H1 (cell line): ENCODE data around the gene TANC1. TPM values are rescaled to one million over a fixed set of nuclear protein-coding genes. Genes with fewer than 3 reads are reported as not detected.

Experiments used
- CTCF ChIA-PET: fragments of 300-600 bp; sonication (Branson Sonifier 250); formaldehyde crosslinking; loops from one replicate; lab custom pipeline; 2021; ENCODE audit not compliant: partially characterized antibody; lab: Charles Lee
- POLR2A ChIA-PET: fragments of 300-600 bp; sonication (Branson Sonifier 250); formaldehyde crosslinking; loops from one replicate; lab custom pipeline; 2021; ENCODE audit warnings: inconsistent platforms; ENCODE audit not compliant: partially characterized antibody; lab: Charles Lee
- DNase-seq, 2 experiments: peaks; one replicate each; pipeline versions ENCODE4 v3.0.0 to v3.0.0-alpha.2; 2010 to 2022; ENCODE audit warnings: low spot score in 2 of 2, low read depth in 1 of 2, mixed read lengths in 1 of 2
- FAIRE-seq: peaks from 2 replicates; lab custom pipeline; 2011; peaks lifted over from hg19 to GRCh38; lab: Jason Lieb, UNC
- H2AFZ ChIP-seq: 2 replicates; pipeline ENCODE4 v1.8.1; 2012; ENCODE audit warnings: low read length, inconsistent platforms
- H2AK5ac ChIP-seq: 2 replicates; pipeline ENCODE4 v1.6.1; 2013; ENCODE audit warnings: low read depth, low read length
- H2BK120ac ChIP-seq: replicated peaks from 2 replicates; pipeline ENCODE3; 2013; ENCODE audit warnings: low read depth, low read length, inconsistent platforms
- H2BK12ac ChIP-seq: 2 replicates; pipeline ENCODE4 v1.6.1; 2013; ENCODE audit warnings: low read depth, low read length
- H2BK15ac ChIP-seq: 2 replicates; pipeline ENCODE4 v1.6.1; 2013; ENCODE audit warnings: low read length
- H2BK20ac ChIP-seq: 2 replicates; pipeline ENCODE4 v1.6.1; 2013; ENCODE audit warnings: low read length
- H2BK5ac ChIP-seq: 2 replicates; pipeline ENCODE4 v1.6.1; 2013; ENCODE audit warnings: low read depth, low read length
- H3K14ac ChIP-seq: 2 replicates; pipeline ENCODE4 v1.6.1; 2013; ENCODE audit warnings: inconsistent platforms; ENCODE audit not compliant: insufficient read length
- H3K18ac ChIP-seq: 2 replicates; pipeline ENCODE4 v1.6.1; 2013; ENCODE audit warnings: low read length; ENCODE audit errors: extremely low read depth
- H3K23ac ChIP-seq: 2 replicates; pipeline ENCODE4 v1.6.1; 2013; ENCODE audit warnings: inconsistent platforms; ENCODE audit not compliant: insufficient read length
- H3K23me2 ChIP-seq: 2 replicates; pipeline ENCODE4 v1.6.1; 2013; ENCODE audit warnings: low read depth, low read length
- H3K27ac ChIP-seq: 2 replicates; pipeline ENCODE4 v1.6.1; 2011; ENCODE audit warnings: low read depth, low read length, inconsistent platforms
- H3K27me3 ChIP-seq, 4 experiments: replicated peaks in 1 of 4; 1 replicate in 1 of 4; 2 replicates in 3 of 4; pipeline versions ENCODE4 v1.6.1 to v1.8.1; 2011 to 2013; ENCODE audit warnings: low read length in 3 of 4, mild to moderate bottlenecking in 3 of 4, inconsistent platforms in 2 of 4, mixed read lengths in 2 of 4, moderate library complexity in 1 of 4; ENCODE audit not compliant: control insufficient read depth in 3 of 4, insufficient read depth in 3 of 4; ENCODE audit errors: extremely low read depth in 1 of 4
- H3K36me3 ChIP-seq, 4 experiments: 2 replicates each; pipeline versions ENCODE4 v1.6.1 to v1.8.1; 2011 to 2013; ENCODE audit warnings: mild to moderate bottlenecking in 4 of 4, low read length in 3 of 4, moderate library complexity in 2 of 4, control low read depth in 1 of 4, inconsistent platforms in 1 of 4; ENCODE audit not compliant: insufficient read depth in 4 of 4, control insufficient read depth in 2 of 4
- H3K4ac ChIP-seq: replicated peaks from 2 replicates; pipeline ENCODE3; 2013; ENCODE audit warnings: low read length, low read depth, mixed read lengths, inconsistent platforms; ENCODE audit not compliant: insufficient read length
- H3K4me1 ChIP-seq, 4 experiments: replicated peaks in 1 of 4; 1 replicate in 1 of 4; 2 replicates in 3 of 4; pipeline versions ENCODE4 v1.6.1 to v1.8.1; 2011 to 2013; ENCODE audit warnings: low read length in 3 of 4, inconsistent platforms in 2 of 4, mixed read lengths in 1 of 4; ENCODE audit not compliant: insufficient read depth in 4 of 4, control insufficient read depth in 3 of 4
- H3K4me2 ChIP-seq, 2 experiments: 2 replicates each; pipeline versions ENCODE4 v1.6.1 to v1.8.1; 2011 to 2013; ENCODE audit warnings: low read depth in 2 of 2, low read length in 2 of 2, control low read depth in 1 of 2, inconsistent platforms in 1 of 2, mild to moderate bottlenecking in 1 of 2; ENCODE audit not compliant: insufficient read depth in 1 of 2
- H3K4me3 ChIP-seq, 4 experiments: fragments of 200-600, 300-600 bp in 1 of 4; sonication (generic), shearing (Covaris generic), sonication (Bioruptor Twin) in 1 of 4; 2 replicates each; pipeline versions ENCODE4 v1.5.1 to v1.8.1; 2011 to 2016; ENCODE audit warnings: low read length in 4 of 4, low read depth in 3 of 4, control low read depth in 2 of 4, inconsistent platforms in 2 of 4, mild to moderate bottlenecking in 2 of 4, mixed read lengths in 1 of 4, moderate library complexity in 1 of 4; ENCODE audit not compliant: insufficient read depth in 2 of 4; ENCODE audit errors: extremely low read depth in 1 of 4
- H3K56ac ChIP-seq: replicated peaks from 2 replicates; pipeline ENCODE3; 2013; ENCODE audit warnings: low read depth, mild to moderate bottlenecking, mixed read lengths, low read length, inconsistent platforms; ENCODE audit not compliant: insufficient read length
- H3K79me1 ChIP-seq: 2 replicates; pipeline ENCODE4 v1.6.1; 2013; ENCODE audit warnings: low read depth, low read length, control low read depth
- H3K79me2 ChIP-seq, 2 experiments: 2 replicates each; pipeline versions ENCODE4 v1.6.1 to v1.8.1; 2012 to 2013; ENCODE audit warnings: low read length in 2 of 2, mild to moderate bottlenecking in 2 of 2, inconsistent platforms in 1 of 2; ENCODE audit not compliant: insufficient read depth in 2 of 2, control insufficient read depth in 1 of 2
- H3K9ac ChIP-seq, 4 experiments: replicated peaks in 1 of 4; 1 replicate in 1 of 4; 2 replicates in 3 of 4; pipeline versions ENCODE4 v1.6.1 to v1.8.1; 2011 to 2013; ENCODE audit warnings: low read depth in 3 of 4, low read length in 3 of 4, control low read depth in 2 of 4, mild to moderate bottlenecking in 2 of 4, moderate library complexity in 2 of 4, inconsistent platforms in 1 of 4; ENCODE audit errors: extremely low read depth in 1 of 4
- H3K9me3 ChIP-seq, 2 experiments: 2 replicates each; pipeline versions ENCODE4 v1.6.1 to v1.8.1; 2012 to 2013; ENCODE audit warnings: mild to moderate bottlenecking in 2 of 2, moderate library complexity in 2 of 2, control low read depth in 1 of 2, inconsistent platforms in 1 of 2, low read depth in 1 of 2, low read length in 1 of 2, mixed read lengths in 1 of 2; ENCODE audit not compliant: insufficient read depth in 2 of 2
- H4K20me1 ChIP-seq, 2 experiments: replicated peaks in 1 of 2; 2 replicates each; pipeline versions ENCODE3 to v1.8.1; 2011 to 2013; ENCODE audit warnings: inconsistent platforms in 2 of 2, low read length in 2 of 2, mild to moderate bottlenecking in 1 of 2; ENCODE audit not compliant: insufficient read depth in 2 of 2, control insufficient read depth in 1 of 2
- H4K5ac ChIP-seq: 2 replicates; pipeline ENCODE4 v1.6.1; 2013; ENCODE audit warnings: low read length, low read depth, mixed read lengths, inconsistent platforms; ENCODE audit not compliant: insufficient read length
- H4K8ac ChIP-seq: 2 replicates; pipeline ENCODE4 v1.8.0; 2013; ENCODE audit warnings: mild to moderate bottlenecking, moderate library complexity, low read length, inconsistent platforms; ENCODE audit not compliant: insufficient read depth; ENCODE audit errors: extremely low read depth
- H4K91ac ChIP-seq: replicated peaks from 2 replicates; pipeline ENCODE3; 2013; ENCODE audit warnings: low read length, mixed read lengths, inconsistent platforms; ENCODE audit not compliant: insufficient read length
- BCL11A ChIP-seq, 2 experiments: IDR thresholded peaks; one replicate each; pipeline ENCODE4 v1.6.1; 2011; ENCODE audit warnings: low read depth in 2 of 2, low read length in 2 of 2, mild to moderate bottlenecking in 2 of 2
- BRCA1 ChIP-seq: IDR thresholded peaks from 2 replicates; pipeline ENCODE4 v1.6.1; 2012; ENCODE audit warnings: low read depth, low read length, improper control_type of control experiment
- CBX8 ChIP-seq: fragments of 300-800, 300-1000 bp; sonication (generic); IDR thresholded peaks from 2 replicates; pipeline ENCODE4 v1.7.1; 2016; ENCODE audit warnings: low read depth, low read length, borderline replicate concordance
- CHD2 ChIP-seq: IDR thresholded peaks from 2 replicates; pipeline ENCODE4 v1.6.1; 2012; ENCODE audit warnings: low read length, improper control_type of control experiment
- E2F6 ChIP-seq: IDR thresholded peaks from 2 replicates; pipeline ENCODE4 v1.6.1; 2012; ENCODE audit warnings: inconsistent platforms
- MAX ChIP-seq: IDR thresholded peaks from 2 replicates; pipeline ENCODE4 v1.6.1; 2012; ENCODE audit warnings: inconsistent platforms
- RNF2 ChIP-seq: fragments of 200-900, 300-1000 bp; sonication (generic); IDR thresholded peaks from 2 replicates; pipeline ENCODE4 v1.7.1; 2016; ENCODE audit warnings: borderline replicate concordance, low read depth, mild to moderate bottlenecking, antibody characterized with exemption, low read length; ENCODE audit not compliant: poor library complexity, severe bottlenecking; ENCODE audit errors: missing control alignments
- RXRA ChIP-seq: IDR thresholded peaks from 2 replicates; pipeline ENCODE4 v1.6.1; 2011; ENCODE audit warnings: low read depth, mild to moderate bottlenecking, low read length, moderate library complexity; ENCODE audit not compliant: insufficient read depth
- SAP30 ChIP-seq: fragments of 300-600 bp; sonication (generic); IDR thresholded peaks from 2 replicates; pipeline ENCODE4 v1.7.1; 2012; ENCODE audit warnings: low read length, moderate library complexity, mild to moderate bottlenecking, inconsistent platforms; ENCODE audit not compliant: insufficient read depth, insufficient replicate concordance
- TAF7 ChIP-seq: optimal IDR thresholded peaks from 2 replicates; pipeline ENCODE3; 2011; ENCODE audit warnings: low read depth, mild to moderate bottlenecking, inconsistent platforms, low read length, moderate library complexity, borderline replicate concordance
- YY1 ChIP-seq: IDR thresholded peaks from 2 replicates; pipeline ENCODE4 v1.6.1; 2011; ENCODE audit warnings: low read depth, mild to moderate bottlenecking, low read length
- WGBS, 2 experiments: shearing (Covaris generic) in 1 of 2; methylation state at CpG; one replicate each; pipeline versions ENCODE4 v1.1.6 to v1.1.7; 2013 to 2015; ENCODE audit warnings: low lambda C conversion rate in 2 of 2, mixed read lengths in 2 of 2, inconsistent platforms in 1 of 2, low coverage in 1 of 2, missing lambda C conversion rate in 1 of 2; ENCODE audit not compliant: insufficient replicate concordance in 2 of 2, insufficient coverage in 1 of 2, insufficient read length in 1 of 2; ENCODE audit errors: extremely low coverage in 1 of 2, missing lambda C conversion rate in 1 of 2; 5-methylcytosine and 5-hydroxymethylcytosine counted together
- polyA plus RNA-seq, 7 experiments: library from polyadenylated mRNA; depleted of rRNA in 3 of 7; stranded (reverse) in 5 of 7; unstranded in 2 of 7; fragments of >200 nt in 5 of 7; fragments of 200-250 nt in 2 of 7; gene quantifications; 1 replicate in 5 of 7; 2 replicates in 1 of 7; 4 replicates in 1 of 7; pipeline versions ENCODE4 v1.2.1 to v1.2.3, GENCODE V29; 2011 to 2013; ENCODE audit warnings: missing spikeins in 2 of 7, mixed read lengths in 2 of 7
- total RNA-seq: library from RNA; stranded (reverse); fragmentation: NEBNext Ultra II Directional; extraction: Animal tissue kit (Norgen Biotek cat#: 25700); gene quantifications from 2 replicates; pipeline ENCODE4 v1.2.1, GENCODE V29; 2021

Gene TANC1
- total and polyA plus RNA-seq, 2 of the 8 experiments (the other 6 are each of a cell fraction or from before 2014, with no cell fraction given), result 4.1 to 7.6 TPM

- FAIRE-seq (no peak), DNase-seq (no peak)
- no peak overlapping the region for H4K5ac ChIP-seq
- H3K79me2 ChIP-seq, result no peaks in the 10 kb centered on the region
- H3K56ac ChIP-seq, result no peak overlapping the region
- POLR2A ChIA-PET, result no interaction called here
- no peak overlapping the region for H2BK12ac ChIP-seq
- H3K4me3 ChIP-seq, result no peak overlapping the region
- no peaks in the 10 kb centered on the region for H3K23me2 ChIP-seq
- no peak overlapping the region for H2BK5ac ChIP-seq
- H4K8ac ChIP-seq, result no peak overlapping the region
- no peaks in the 10 kb centered on the region; a peak in 2 of 7 replicates for H3K4me1 ChIP-seq
- H3K79me1 ChIP-seq, result no peaks in the 10 kb centered on the region
- no peak overlapping the region for H4K91ac ChIP-seq
- H3K4ac ChIP-seq, result no peak overlapping the region
- H3K27ac ChIP-seq, result no peak overlapping the region
- H2AK5ac ChIP-seq, result no peak overlapping the region
- H2BK20ac ChIP-seq, result no peak overlapping the region
- H3K23ac ChIP-seq, result no peak overlapping the region
- H3K4me2 ChIP-seq, result no peak overlapping the region
- H3K14ac ChIP-seq, result no peak overlapping the region
- no peak overlapping the region for H2BK120ac ChIP-seq
- no peak overlapping the region for H3K18ac ChIP-seq
- H3K36me3 ChIP-seq, result no peaks in the 10 kb centered on the region
- H2AFZ ChIP-seq, result no peak overlapping the region
- no peaks in the 10 kb centered on the region for H3K9me3 ChIP-seq
- CTCF ChIA-PET, result interaction anchor here (1.0 kb wide), 1 partner anchor 22 kb away, joined by 3 read pairs; no protein-coding TSS in a partner anchor
- H4K20me1 ChIP-seq, result peaks cover 1 to 7% of the 10 kb centered on the region in 2 experiments
- 92% methylated on average over 15 of the region's 15 CpGs; no CpG with 5 or more reads in 1 of the 2 experiments for WGBS, 2 experiments
- peaks cover 8 to 12% (median 10%) of the 10 kb centered on the region in 4 experiments for H3K27me3 ChIP-seq
- no peak overlapping the region for H2BK15ac ChIP-seq
- H3K9ac ChIP-seq, result no peak overlapping the region
- TF ChIP-seq BCL11A (IDR thresholded peaks at IDR 0.05; ENCODE audit: low read depth in 2 of 2, low read length in 2 of 2) (no peak), CBX8 (no peak), CHD2 (no peak), YY1 (no peak), TAF7 (no peak), E2F6 (no peak), BRCA1 (no peak), MAX (no peak), RNF2 (no peak), RXRA (no peak), SAP30 (no peak)
Measured at GRCh38 chr2:159204381-159205144, 236.1 kb downstream of the TANC1 start.
